Endothelial cell of umbilical vein (primary cell): ENCODE measurements around the gene PSAPL1. TPM values are rescaled to one million over a fixed set of nuclear protein-coding genes. Genes with fewer than 3 reads are reported as not detected.

Source experiments
- BruUV-seq: library from RNA; stranded (reverse); fragments of 400-500 nt; replicated peaks from 2 replicates; lab custom pipeline; 2021; lab: Mats Ljungman, UMichigan
- CTCF ChIA-PET: fragments of 300-600, 350-600 bp; sonication (Branson Sonifier 250); formaldehyde crosslinking; loops from one replicate; lab custom pipeline; 2021; ENCODE audit warnings: antibody characterized with exemption, inconsistent platforms; lab: Charles Lee
- POLR2A ChIA-PET: fragments of 300-600, 350-600 bp; sonication (Branson Sonifier 250); formaldehyde crosslinking; loops from one replicate; lab custom pipeline; 2021; ENCODE audit warnings: antibody characterized with exemption, inconsistent platforms; lab: Charles Lee
- DNase-seq: peaks from one replicate; pipeline ENCODE4 v3.0.0-alpha.2; 2011; ENCODE audit warnings: low read depth, low spot score
- FAIRE-seq: peaks from 2 replicates; lab custom pipeline; 2011; peaks lifted over from hg19 to GRCh38; lab: Jason Lieb, UNC
- H2AFZ ChIP-seq: 2 replicates; pipeline ENCODE4 v1.6.0; 2012; ENCODE audit warnings: low read depth, low read length, control low read depth, inconsistent platforms
- H3K27ac ChIP-seq: 2 replicates; pipeline ENCODE4 v1.5.1; 2011; ENCODE audit warnings: low read depth, mild to moderate bottlenecking, control low read depth, low read length, moderate library complexity; ENCODE audit not compliant: insufficient read depth
- H3K27me3 ChIP-seq, 2 experiments: 2 replicates each; pipeline versions ENCODE4 v1.6.0 to v1.6.1; 2011; ENCODE audit warnings: low read length in 2 of 2, mixed read lengths in 1 of 2; ENCODE audit not compliant: control insufficient read depth in 2 of 2, insufficient read depth in 2 of 2
- H3K36me3 ChIP-seq, 2 experiments: 2 replicates in 1 of 2; 3 replicates in 1 of 2; pipeline ENCODE4 v1.5.1; 2011; ENCODE audit warnings: low read length in 2 of 2, mild to moderate bottlenecking in 1 of 2, moderate library complexity in 1 of 2; ENCODE audit not compliant: control insufficient read depth in 2 of 2, insufficient read depth in 2 of 2; ENCODE audit errors: extremely low read depth in 1 of 2
- H3K4me1 ChIP-seq: 3 replicates; pipeline ENCODE4 v1.5.1; 2011; ENCODE audit warnings: mild to moderate bottlenecking, low read length; ENCODE audit not compliant: control insufficient read depth, insufficient read depth; ENCODE audit errors: extremely low read depth
- H3K4me2 ChIP-seq: 2 replicates; pipeline ENCODE4 v1.6.1; 2011; ENCODE audit warnings: low read length, control low read depth, mixed read lengths; ENCODE audit not compliant: insufficient read depth
- H3K4me3 ChIP-seq, 3 experiments: fragments of 200-600 bp in 1 of 3; sonication (generic), shearing (Covaris generic) in 1 of 3; replicated peaks in 1 of 3; 2 replicates each; pipeline ENCODE4 v1.5.1; 2011 to 2016; ENCODE audit warnings: control low read depth in 3 of 3, low read length in 3 of 3, mild to moderate bottlenecking in 2 of 3, inconsistent platforms in 1 of 3, low read depth in 1 of 3, moderate library complexity in 1 of 3; ENCODE audit not compliant: insufficient read depth in 1 of 3
- H3K79me2 ChIP-seq: 2 replicates; pipeline ENCODE4 v1.6.0; 2012; ENCODE audit warnings: low read length, inconsistent platforms; ENCODE audit not compliant: control insufficient read depth, insufficient read depth
- H3K9ac ChIP-seq: replicated peaks from 2 replicates; pipeline ENCODE3; 2011; ENCODE audit warnings: low read length, control low read depth; ENCODE audit not compliant: insufficient read depth; ENCODE audit errors: extremely low read depth
- H3K9me1 ChIP-seq: replicated peaks from 3 replicates; pipeline ENCODE4 v1.6.0; 2011; ENCODE audit warnings: mild to moderate bottlenecking, low read length; ENCODE audit not compliant: control insufficient read depth, insufficient read depth; ENCODE audit errors: extremely low read depth
- H3K9me3 ChIP-seq: replicated peaks from 2 replicates; pipeline ENCODE4 v1.5.1; 2012; ENCODE audit warnings: low read length, inconsistent platforms; ENCODE audit not compliant: control insufficient read depth, insufficient read depth
- H4K20me1 ChIP-seq: replicated peaks from 2 replicates; pipeline ENCODE3; 2011; ENCODE audit warnings: mild to moderate bottlenecking, low read length; ENCODE audit not compliant: control insufficient read depth, insufficient read depth; ENCODE audit errors: extremely low read depth
- CTCF ChIP-seq, 2 donors: IDR thresholded peaks; 1 replicate in 1 of 2; 2 replicates in 1 of 2; pipeline ENCODE4 v1.5.1; 2011; ENCODE audit warnings: low read length in 2 of 2, mild to moderate bottlenecking in 2 of 2, moderate library complexity in 2 of 2, control low read depth in 1 of 2, inconsistent platforms in 1 of 2, low read depth in 1 of 2; ENCODE audit not compliant: insufficient read depth in 1 of 2; ENCODE audit errors: extremely low read depth in 1 of 2
- EZH2 ChIP-seq: IDR thresholded peaks from 2 replicates; pipeline ENCODE4 v1.6.1; 2012; ENCODE audit warnings: borderline replicate concordance, low read depth, mild to moderate bottlenecking, moderate library complexity, low read length, inconsistent platforms; ENCODE audit not compliant: severe bottlenecking
- FOS ChIP-seq: IDR thresholded peaks from 2 replicates; pipeline ENCODE4 v1.6.1; 2011; ENCODE audit warnings: mild to moderate bottlenecking, low read length, moderate library complexity, borderline replicate concordance; ENCODE audit not compliant: insufficient read depth
- GATA2 ChIP-seq: IDR thresholded peaks from 2 replicates; pipeline ENCODE4 v1.7.0; 2011; ENCODE audit warnings: low read depth, mild to moderate bottlenecking, moderate library complexity, mixed read lengths, low read length; ENCODE audit not compliant: insufficient read length, insufficient read depth
- JUN ChIP-seq: IDR thresholded peaks from 2 replicates; pipeline ENCODE4 v1.6.1; 2011; ENCODE audit warnings: borderline replicate concordance, low read depth; ENCODE audit not compliant: insufficient read length, insufficient read depth
- MYC ChIP-seq: IDR thresholded peaks from one replicate; pipeline ENCODE4 v1.6.1; 2011; ENCODE audit warnings: mild to moderate bottlenecking, low read depth, low read length
- POLR2A ChIP-seq: IDR thresholded peaks from 2 replicates; pipeline ENCODE4 v1.6.1; 2012; ENCODE audit warnings: low read depth, mild to moderate bottlenecking, control low read depth, low read length
- POLR2AphosphoS5 ChIP-seq: IDR thresholded peaks from 2 replicates; pipeline ENCODE4 v1.6.1; 2012; ENCODE audit warnings: low read depth, mild to moderate bottlenecking, control low read depth, low read length, moderate library complexity; ENCODE audit not compliant: insufficient read depth
- dilution Hi-C: fragments of 300-500 bp; cut with MboI; formaldehyde crosslinking; loops from one replicate; pipeline ENCODE4 v1.15.0; 2019; ENCODE audit warnings: low sequenced_read_pairs; ENCODE audit not compliant: extremely low pct_ligation_motif_present
- intact Hi-C: fragments of 100-400 bp; cut with micrococcal nuclease; formaldehyde crosslinking; loops from one replicate; pipeline ENCODE4 v1.10.0; 2022
- polyA plus RNA-seq, 4 experiments: library from polyadenylated mRNA; depleted of rRNA in 3 of 4; stranded (reverse) in 3 of 4; unstranded in 1 of 4; fragments of >200 nt; gene quantifications; 2 replicates each; pipeline versions ENCODE4 v1.2.1 to v1.2.3, GENCODE V29; 2011 to 2012; ENCODE audit warnings: missing spikeins in 1 of 4
- total RNA-seq: library from RNA; stranded (reverse); gene quantifications from 2 replicates; pipeline ENCODE4 v1.2.3, GENCODE V29; 2021
- TF ChIP-seq, protein P1 (sequence below): IDR thresholded peaks from 2 replicates; pipeline ENCODE4 v1.6.1; 2011; ENCODE audit not compliant: insufficient read depth, insufficient read length

The PSAPL1 gene
- total and polyA plus RNA-seq, 2 donors (not counting 3 experiments of a cell fraction or from before 2014, with no cell fraction given): not detected

DNA sequence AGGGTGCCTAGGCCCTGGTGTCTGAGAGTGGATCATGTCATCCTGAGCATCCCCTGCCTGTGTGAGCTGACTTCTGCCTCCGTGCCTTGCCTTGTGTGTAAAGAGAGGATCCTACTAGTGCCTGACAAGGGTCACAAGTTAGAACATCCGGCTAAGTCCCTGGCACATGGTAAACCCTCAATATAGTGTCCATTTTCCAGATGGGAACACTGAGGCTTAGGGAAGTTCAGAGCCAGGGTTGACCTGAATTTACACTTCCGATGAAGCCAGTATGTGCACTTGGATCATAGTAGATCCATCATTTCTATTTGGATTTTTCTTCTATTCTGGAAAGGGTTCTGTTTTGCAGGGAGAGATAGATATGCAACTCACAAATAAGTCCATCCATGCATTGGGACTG, 12.5 kb upstream of the PSAPL1 start:
- dilution Hi-C loops (no loop called here), intact Hi-C loops (no loop called here)
- H3K9ac ChIP-seq: no peak overlapping the region
- H2AFZ ChIP-seq: no peak overlapping the region
- POLR2A ChIA-PET: no interaction called here
- no peak overlapping the region for H3K27ac ChIP-seq
- H3K4me2 ChIP-seq: no peak overlapping the region
- no peak overlapping the region for H3K4me3 ChIP-seq
- no peaks in the 10 kb centered on the region for H4K20me1 ChIP-seq
- no peak for FAIRE-seq
- CTCF ChIA-PET: no interaction called here
- DNase-seq: no peak
- H3K36me3 ChIP-seq: no peaks in the 10 kb centered on the region
- no peaks in the 10 kb centered on the region for H3K79me2 ChIP-seq
- no TSS peak for BruUV-seq
- H3K27me3 ChIP-seq: no peaks in the 10 kb centered on the region
- peaks cover 1% of the 10 kb centered on the region for H3K9me3 ChIP-seq
- TF ChIP-seq, protein P1, sequence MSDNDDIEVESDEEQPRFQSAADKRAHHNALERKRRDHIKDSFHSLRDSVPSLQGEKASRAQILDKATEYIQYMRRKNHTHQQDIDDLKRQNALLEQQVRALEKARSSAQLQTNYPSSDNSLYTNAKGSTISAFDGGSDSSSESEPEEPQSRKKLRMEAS: no peak
- H3K4me1 ChIP-seq: no peaks in the 10 kb centered on the region
- H3K9me1 ChIP-seq: no peaks in the 10 kb centered on the region

DNA sequence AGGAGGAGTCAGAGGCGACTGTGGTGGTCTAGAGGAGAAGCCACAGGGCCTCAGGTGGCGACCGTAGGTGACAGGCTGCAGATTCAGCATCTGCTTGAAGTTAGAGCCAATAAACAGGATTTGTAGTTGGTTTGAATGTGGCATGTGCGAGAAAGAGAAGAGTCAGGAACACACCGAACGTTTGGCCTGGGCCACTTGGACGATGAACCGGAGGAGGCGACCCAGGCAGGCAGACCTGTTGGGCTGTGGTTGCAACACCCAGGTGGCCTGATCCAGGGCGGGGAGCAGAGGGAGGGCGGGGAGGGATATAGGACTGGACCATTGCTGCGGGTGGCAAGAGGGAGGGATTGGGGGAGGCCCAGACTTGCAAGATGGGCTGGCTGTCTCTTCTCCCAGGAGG, 10.0 kb upstream of the PSAPL1 start:
- intact Hi-C loops (no loop called here), dilution Hi-C loops (no loop called here)
- Histone ChIP-seq H3K27ac (no peak overlapping the region), H3K36me3 (no peaks in the 10 kb centered on the region), H3K4me1 (no peaks in the 10 kb centered on the region), H2AFZ (no peak overlapping the region), H3K9ac (no peak overlapping the region), H3K27me3 (no peaks in the 10 kb centered on the region), H3K4me2 (no peak overlapping the region), H3K9me3 (peaks cover 1% of the 10 kb centered on the region), H4K20me1 (no peaks in the 10 kb centered on the region), H3K4me3 (no peak overlapping the region), H3K79me2 (no peaks in the 10 kb centered on the region), H3K9me1 (no peaks in the 10 kb centered on the region)
- FAIRE-seq: no peak
- ChIA-PET CTCF (no interaction called here), POLR2A (no interaction called here)
- no peak for DNase-seq
- no TSS peak for BruUV-seq
- no peak for TF ChIP-seq MYC
- TF ChIP-seq, protein P1: no peak
- no peak for TF ChIP-seq EZH2
- TF ChIP-seq GATA2: no peak
- TF ChIP-seq FOS: no peak
- no peak for TF ChIP-seq CTCF (IDR thresholded peaks at IDR 0.05; ENCODE audit: extremely low read depth in 1 of 2, insufficient read depth in 1 of 2, low read depth in 1 of 2, low read length in 2 of 2)
- no peak for TF ChIP-seq POLR2A
- TF ChIP-seq JUN: no peak
- TF ChIP-seq POLR2AphosphoS5: no peak
